NCI-H524 (cell line): ENCODE results near the gene C18orf63.
"Not testable (repeated sequence)": the region's sequence is repeated elsewhere in the genome, so short reads cannot be mapped to it uniquely, and the experiment has no call there.

Source experiments
- DNase-seq, 2 experiments: peaks; one replicate each; lab custom pipeline; 2025; lab: John Stamatoyannopoulos, UW

The C18orf63 gene

GRCh38 chr18:74315464-74316256, at the start of gene C18orf63:
TSS of gene C18orf63 (plus strand) at chr18:74315839. CDS start at chr18:74317866, 2,027 bp downstream.
- no peak for DNase-seq

- DNase-seq, result no peak
Observed at GRCh38 chr18:74266161-74266560, 49.5 kb upstream of the C18orf63 start.

- no peak for DNase-seq
Observed at GRCh38 chr18:74268175-74268574, 47.5 kb upstream of the C18orf63 start.

GRCh38 chr18:74268933-74269620, 46.6 kb upstream of the C18orf63 start:
- no peak for DNase-seq

- DNase-seq, result no peak
Observed at GRCh38 chr18:74271635-74272034, 44.0 kb upstream of the C18orf63 start.

- no peak for DNase-seq
Observed at GRCh38 chr18:74273394-74273793, 42.2 kb upstream of the C18orf63 start.

- DNase-seq, result no peak
Observed at GRCh38 chr18:74274700-74275099, 40.9 kb upstream of the C18orf63 start.

- no peak for DNase-seq
Observed at GRCh38 chr18:74275736-74276135, 39.9 kb upstream of the C18orf63 start.

- peak in 1 of 2 experiments; percentile 4 for DNase-seq
Observed at GRCh38 chr18:74276609-74277008, 39.0 kb upstream of the C18orf63 start.

- no peak for DNase-seq
Observed at GRCh38 chr18:74277296-74277695, 38.3 kb upstream of the C18orf63 start.

- peak; percentile 17 to 63 for DNase-seq
Observed at GRCh38 chr18:74278058-74278457, 37.6 kb upstream of the C18orf63 start.

GRCh38 chr18:74278983-74279382, 36.7 kb upstream of the C18orf63 start:
- no peak for DNase-seq

GRCh38 chr18:74281011-74281979, 34.3 kb upstream of the C18orf63 start:
- DNase-seq, result peak; percentile 24 to 71

- no peak for DNase-seq
Observed at GRCh38 chr18:74281980-74282754, 33.5 kb upstream of the C18orf63 start.

GRCh38 chr18:74282755-74283554, 32.7 kb upstream of the C18orf63 start:
- DNase-seq, result no peak

- DNase-seq, result no peak
Observed at GRCh38 chr18:74283646-74284045, 32.0 kb upstream of the C18orf63 start.

- DNase-seq, result no peak
Observed at GRCh38 chr18:74284191-74284979, 31.3 kb upstream of the C18orf63 start.

GRCh38 chr18:74284980-74285355, 30.7 kb upstream of the C18orf63 start:
- no peak for DNase-seq

GRCh38 chr18:74285583-74285982, 30.1 kb upstream of the C18orf63 start:
- not testable (repeated sequence) for DNase-seq
